ENCODE data around the gene COTL1. TPM values are rescaled to one million over a fixed set of nuclear protein-coding genes. Genes with fewer than 3 reads are reported as not detected.
A peak's percentile ranks its signal among the peaks of the same experiment; 100 is the strongest.
"Not testable (repeated sequence)": the region's sequence is repeated elsewhere in the genome, so short reads cannot be mapped to it uniquely, and the experiment has no call there.

COTL1 gene
- polyA plus RNA-seq, 5 donors = 97.5 to 155 (median 115) TPM

DNA sequence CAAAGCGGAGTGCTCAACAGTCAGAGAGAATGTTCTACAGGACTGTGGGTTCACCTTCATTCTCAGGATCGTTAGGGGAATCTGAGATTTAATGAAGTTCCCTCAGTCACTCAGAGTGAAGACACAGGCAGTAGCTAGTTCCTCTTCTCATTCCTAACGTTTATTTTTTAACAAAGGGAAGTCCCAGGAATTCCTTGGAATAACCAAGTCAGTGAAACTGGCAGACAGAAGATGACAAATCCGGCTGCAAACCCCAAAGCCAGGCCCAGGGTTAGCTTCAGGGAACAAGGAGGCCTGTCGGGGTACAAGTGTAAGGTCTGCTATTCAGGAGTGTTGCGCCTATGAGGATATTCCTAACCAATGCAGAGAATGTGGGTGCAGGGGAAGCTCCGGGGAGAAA lies 42.0 kb downstream of the COTL1 start:
- DNase-seq = no peak

GRCh38 chr16:84574191-84574590 lies 43.7 kb downstream of the COTL1 start:
- DNase-seq = peak in 1 of 2 donors; percentile 43

DNA sequence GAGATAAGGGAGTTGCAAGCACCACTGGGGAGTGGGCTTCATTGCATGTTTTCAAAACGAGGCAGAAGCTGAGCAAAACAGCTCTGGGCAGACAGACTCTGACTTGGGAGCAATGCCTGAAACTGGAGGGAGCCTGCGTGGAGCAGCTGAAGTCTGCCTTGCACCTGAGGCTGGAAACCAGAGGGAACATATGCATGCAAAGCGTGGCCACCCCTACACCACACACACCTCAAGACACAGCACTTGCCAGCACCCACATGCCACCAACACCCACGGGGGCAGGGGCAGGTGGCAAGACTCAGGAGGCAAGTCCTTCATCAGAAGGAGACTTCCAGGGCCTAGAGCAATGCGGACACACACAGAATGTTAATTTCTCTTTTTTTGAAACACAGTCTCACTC lies 45.8 kb downstream of the COTL1 start:
- DNase-seq = no peak

GRCh38 chr16:84571506-84571905 lies 46.4 kb downstream of the COTL1 start:
- no peak for DNase-seq

GRCh38 chr16:84570739-84571403 lies 47.0 kb downstream of the COTL1 start:
- no peak for DNase-seq

DNA sequence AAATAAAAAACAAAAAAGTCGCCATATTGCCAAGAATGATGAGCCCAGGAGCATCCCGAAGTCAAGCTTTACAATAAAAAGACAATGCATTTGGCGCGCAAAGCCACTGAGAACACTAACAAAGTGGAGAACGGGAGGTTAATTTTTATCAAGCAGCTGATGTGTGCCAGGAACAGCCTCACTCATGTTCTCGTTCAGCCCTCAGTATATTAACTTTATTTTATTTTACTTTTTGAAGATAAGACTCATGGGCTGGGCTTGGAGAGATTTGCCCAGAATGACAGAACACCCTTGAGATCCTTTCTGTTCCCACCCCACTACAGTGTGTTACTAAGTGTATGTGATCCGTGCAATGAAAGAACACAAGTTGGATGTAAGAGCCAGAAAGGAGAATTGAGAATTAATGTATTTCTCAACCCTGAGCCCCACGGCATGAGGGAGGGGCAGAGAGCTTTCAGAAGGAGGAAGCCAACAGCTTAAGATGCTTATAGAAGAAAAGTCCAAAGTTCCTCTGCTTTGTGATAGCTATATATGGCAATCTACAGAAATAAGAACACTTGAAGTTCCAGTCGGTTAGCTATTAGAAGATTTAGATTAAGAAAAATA lies 48.4 kb downstream of the COTL1 start:
- DNase-seq = peak; percentile 47 to 54

GRCh38 chr16:84568066-84568465 lies 49.8 kb downstream of the COTL1 start:
- no peak for DNase-seq

DNA sequence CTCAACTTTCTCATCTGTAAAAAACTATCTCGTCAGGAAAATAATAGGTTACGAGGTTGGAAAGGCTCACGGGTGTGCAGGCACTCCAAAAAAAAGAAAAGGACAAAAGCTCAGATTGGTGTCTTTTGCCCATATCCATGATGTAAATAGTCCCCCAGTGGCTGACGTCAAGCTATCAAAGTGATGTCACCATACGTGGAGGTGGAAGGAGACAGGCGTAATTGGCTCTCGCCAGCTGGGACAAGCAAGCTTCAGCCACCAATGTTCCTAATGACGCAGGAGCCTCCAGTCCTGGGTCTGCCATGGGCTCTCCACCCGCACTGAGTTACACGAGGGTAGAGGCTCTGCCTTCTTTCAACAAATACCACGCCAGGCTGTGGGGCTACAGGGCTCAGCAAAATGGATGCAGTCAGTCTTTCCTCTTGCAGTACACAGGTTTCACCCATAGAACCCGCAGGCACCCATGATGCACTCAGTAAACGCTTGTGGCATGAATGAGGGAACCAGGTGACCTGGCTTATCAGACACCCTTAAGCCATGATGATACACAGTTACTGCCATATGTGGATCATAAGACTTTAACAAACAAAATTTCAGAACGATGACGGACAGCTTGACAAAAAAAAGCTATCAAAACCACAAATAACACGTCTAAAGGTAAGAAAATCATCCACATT lies 50.5 kb downstream of the COTL1 start:
- DNase-seq = no peak

DNA sequence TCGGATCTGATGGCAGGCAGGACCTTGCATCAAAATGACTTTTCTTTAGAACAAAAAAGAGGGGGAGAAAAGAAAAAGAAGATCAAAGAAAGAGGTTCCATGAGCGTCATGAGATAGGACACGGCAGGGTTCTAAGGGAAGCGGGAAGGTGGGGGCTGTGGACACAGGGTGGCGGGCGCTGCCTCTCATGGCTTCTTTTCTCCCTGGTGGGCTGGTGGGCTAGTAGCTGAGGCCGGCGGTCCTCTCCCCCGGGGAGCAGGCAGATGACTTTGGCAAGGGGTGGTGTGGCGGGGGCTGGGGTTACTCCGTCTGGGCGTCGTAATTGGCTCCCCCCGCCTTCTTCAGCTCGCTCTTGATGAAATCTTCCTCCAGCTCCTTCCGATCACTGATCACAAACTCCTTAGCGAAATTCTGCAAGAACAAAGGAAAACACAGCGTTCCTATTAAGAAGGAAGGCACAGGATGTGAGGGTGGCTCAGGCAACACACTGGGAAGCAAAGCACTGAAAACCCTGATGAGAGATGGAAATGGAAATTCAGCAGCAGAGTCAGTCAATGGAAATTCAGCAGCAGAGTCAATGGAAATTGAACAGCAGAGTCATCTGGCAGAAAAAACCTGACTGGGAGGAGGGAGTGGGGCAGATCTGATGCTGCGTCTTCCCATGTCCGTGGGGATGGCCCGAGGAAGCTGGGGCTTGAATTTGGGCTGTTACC lies 51.2 kb downstream of the COTL1 start:
- DNase-seq = no peak

- no peak for DNase-seq
These were observed 52.0 kb downstream of the COTL1 start for GRCh38 chr16:84565669-84566495.

GRCh38 chr16:84563786-84564420 lies 54.0 kb downstream of the COTL1 start:
- DNase-seq = no peak

GRCh38 chr16:84563064-84563715 lies 54.7 kb downstream of the COTL1 start:
- DNase-seq = no peak

- no peak for DNase-seq
These were observed 55.6 kb downstream of the COTL1 start for GRCh38 chr16:84562174-84562815.

DNA sequence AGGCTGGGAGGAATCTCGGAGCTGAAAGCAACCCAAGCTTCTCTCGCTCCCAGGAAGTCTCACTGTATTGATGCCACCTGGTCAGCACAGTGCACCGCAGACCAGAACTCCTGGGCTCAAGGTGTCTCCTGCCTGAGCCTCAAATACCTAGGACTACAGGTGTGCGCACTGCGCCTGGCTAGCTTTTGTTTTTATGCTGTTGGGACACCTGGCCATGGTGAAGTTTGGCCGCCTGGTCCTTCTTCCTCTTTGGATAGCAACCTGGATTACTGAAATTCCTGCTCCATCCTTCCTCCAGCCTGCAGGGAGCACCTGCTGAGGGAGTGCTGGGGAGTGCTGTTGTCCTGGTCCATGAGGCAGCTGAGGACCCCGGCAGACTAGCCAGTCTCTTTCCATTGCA lies 56.6 kb downstream of the COTL1 start:
- DNase-seq = no peak

GRCh38 chr16:84560269-84560668 lies 57.6 kb downstream of the COTL1 start:
- no peak for DNase-seq

GRCh38 chr16:84559311-84559932 lies 58.5 kb downstream of the COTL1 start:
- DNase-seq = no peak

DNA sequence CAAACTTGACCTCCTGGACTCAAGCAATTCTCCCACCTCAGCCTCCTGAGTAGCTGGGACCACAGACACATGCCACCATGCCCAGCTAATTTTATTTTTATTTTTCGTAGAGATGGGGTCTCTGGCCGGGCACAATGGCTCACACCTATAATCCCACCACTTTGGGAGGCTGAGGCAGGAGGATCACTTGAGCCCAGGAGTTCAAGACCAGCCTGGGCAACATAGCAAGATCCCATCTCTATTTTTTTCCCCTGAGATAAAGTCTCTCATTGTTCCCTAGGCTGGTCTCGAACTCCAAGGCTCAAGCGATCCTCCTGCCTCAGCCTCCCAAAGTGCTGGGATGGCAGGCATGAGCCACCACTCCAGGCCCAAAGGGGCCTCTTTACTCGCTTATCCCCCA lies 59.0 kb downstream of the COTL1 start:
- not testable (repeated sequence) for DNase-seq

DNA sequence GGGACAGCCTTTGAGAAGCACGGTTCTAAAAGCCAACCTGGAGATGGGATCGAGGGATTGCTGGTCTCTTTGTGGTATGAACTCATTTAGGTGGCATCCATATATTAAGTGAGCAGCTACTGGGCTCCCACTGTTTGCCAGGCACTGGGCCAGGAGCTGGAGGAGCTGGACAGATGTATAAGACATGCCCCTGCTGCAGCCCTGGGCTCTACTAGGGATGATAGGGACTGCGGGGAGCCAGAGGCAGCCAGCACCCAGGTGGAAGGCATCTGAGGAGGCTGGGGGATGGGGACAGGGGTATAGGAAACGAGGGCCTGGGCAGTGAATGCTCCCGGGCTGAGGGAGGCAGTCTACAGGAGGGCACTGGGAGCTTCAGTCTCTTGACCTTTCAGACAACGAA lies 60.4 kb downstream of the COTL1 start:
- DNase-seq = no peak

GRCh38 chr16:84557059-84557458 lies 60.8 kb downstream of the COTL1 start:
- no peak for DNase-seq
